ENCODE data around the gene SMARCA2.

The SMARCA2 gene

GRCh38 chr9:2072752-2073405, 57.7 kb downstream of the SMARCA2 start:
- no peak for FAIRE-seq
- no peak for TF ChIP-seq POLR2A (IDR thresholded peaks at IDR 0.05; ENCODE audit: low read depth, low read length)
- no peak for DNase-seq (ENCODE audit: insufficient read length, low spot score)

- FAIRE-seq: no peak
- no peak for DNase-seq (ENCODE audit: insufficient read length, low spot score)
- TF ChIP-seq POLR2A (IDR thresholded peaks at IDR 0.05; ENCODE audit: low read depth, low read length): no peak
Measured at GRCh38 chr9:2082772-2083171, 67.6 kb downstream of the SMARCA2 start.

GRCh38 chr9:2083479-2083878, 68.3 kb downstream of the SMARCA2 start:
- no peak for DNase-seq (ENCODE audit: insufficient read length, low spot score)
- no peak for TF ChIP-seq POLR2A (IDR thresholded peaks at IDR 0.05; ENCODE audit: low read depth, low read length)
- no peak for FAIRE-seq

GRCh38 chr9:2085716-2086115, 70.6 kb downstream of the SMARCA2 start:
- TF ChIP-seq POLR2A (IDR thresholded peaks at IDR 0.05; ENCODE audit: low read depth, low read length): no peak
- DNase-seq (ENCODE audit: insufficient read length, low spot score) (no peak), FAIRE-seq (no peak)

- TF ChIP-seq POLR2A (IDR thresholded peaks at IDR 0.05; ENCODE audit: low read depth, low read length): no peak
- DNase-seq (ENCODE audit: insufficient read length, low spot score) (no peak), FAIRE-seq (no peak)
Measured at GRCh38 chr9:2086116-2086515, 71.0 kb downstream of the SMARCA2 start.

- no peak for TF ChIP-seq POLR2A (IDR thresholded peaks at IDR 0.05; ENCODE audit: low read depth, low read length)
- DNase-seq (ENCODE audit: insufficient read length, low spot score) (no peak), FAIRE-seq (no peak)
Measured at GRCh38 chr9:2086971-2087370, 71.8 kb downstream of the SMARCA2 start.

GRCh38 chr9:2087500-2088313, 72.6 kb downstream of the SMARCA2 start:
- TF ChIP-seq POLR2A (IDR thresholded peaks at IDR 0.05; ENCODE audit: low read depth, low read length): no peak
- DNase-seq (ENCODE audit: insufficient read length, low spot score): peak; percentile 15
- FAIRE-seq: no peak

- no peak for TF ChIP-seq POLR2A (IDR thresholded peaks at IDR 0.05; ENCODE audit: low read depth, low read length)
- FAIRE-seq (peak; percentile 76), DNase-seq (ENCODE audit: insufficient read length, low spot score) (peak; percentile 30)
Measured at GRCh38 chr9:2093920-2094597, 78.9 kb downstream of the SMARCA2 start.

GRCh38 chr9:2096376-2096970, 81.3 kb downstream of the SMARCA2 start:
- DNase-seq (ENCODE audit: insufficient read length, low spot score): no peak
- TF ChIP-seq POLR2A (IDR thresholded peaks at IDR 0.05; ENCODE audit: low read depth, low read length): no peak
- FAIRE-seq: no peak

GRCh38 chr9:2106666-2107065, 91.5 kb downstream of the SMARCA2 start:
- no peak for TF ChIP-seq POLR2A (IDR thresholded peaks at IDR 0.05; ENCODE audit: low read depth, low read length)

GRCh38 chr9:2107906-2108451, 92.8 kb downstream of the SMARCA2 start:
- no peak for FAIRE-seq
- no peak for TF ChIP-seq POLR2A (IDR thresholded peaks at IDR 0.05; ENCODE audit: low read depth, low read length)
- DNase-seq (ENCODE audit: insufficient read length, low spot score): no peak

More at GRCh38 chr9:2106666-2107065, 91.5 kb downstream of the SMARCA2 start:
- DNase-seq (ENCODE audit: insufficient read length, low spot score): no peak
- FAIRE-seq: no peak

GRCh38 chr9:2109069-2109650, 94.0 kb downstream of the SMARCA2 start:
- TF ChIP-seq POLR2A (IDR thresholded peaks at IDR 0.05; ENCODE audit: low read depth, low read length): no peak
- DNase-seq (ENCODE audit: insufficient read length, low spot score) (no peak), FAIRE-seq (no peak)

- no peak for DNase-seq (ENCODE audit: insufficient read length, low spot score)
- TF ChIP-seq POLR2A (IDR thresholded peaks at IDR 0.05; ENCODE audit: low read depth, low read length): no peak
- no peak for FAIRE-seq
Measured at GRCh38 chr9:2110036-2110435, 94.9 kb downstream of the SMARCA2 start.
